ENCODE measurements around the gene IARS1.

Gene IARS1

DNA sequence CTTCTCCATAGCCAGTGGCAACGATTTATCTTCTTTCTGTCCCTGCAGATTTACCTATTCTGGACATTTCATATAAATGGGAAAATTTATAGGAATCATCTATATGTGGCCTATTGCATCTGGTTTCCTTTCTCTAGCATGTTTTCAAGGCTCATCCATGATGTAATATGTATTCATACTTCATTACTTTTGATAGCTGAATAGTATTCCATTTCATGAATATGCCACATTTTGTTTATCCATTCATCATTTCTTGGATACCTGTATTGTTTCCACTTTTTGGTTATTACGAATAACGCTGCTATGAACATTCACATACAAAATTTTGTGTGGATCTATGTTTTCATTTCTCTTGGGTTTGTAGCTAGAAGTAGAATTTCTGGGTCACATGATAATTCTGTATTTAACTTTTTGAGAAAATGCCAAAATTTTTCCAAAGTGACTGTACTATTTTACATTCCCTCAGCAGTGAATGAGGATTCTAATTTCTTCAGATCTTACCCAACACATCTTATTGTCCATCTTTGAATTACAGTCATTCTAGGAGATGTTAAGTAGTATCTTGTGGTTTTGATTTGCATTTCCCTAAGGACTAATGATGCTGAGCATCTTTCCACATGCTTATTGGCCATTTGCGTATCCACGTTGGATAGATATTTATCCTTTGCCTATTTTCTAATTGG, 3.6 kb downstream of the IARS1 start:
- TF ChIP-seq, protein P1, sequence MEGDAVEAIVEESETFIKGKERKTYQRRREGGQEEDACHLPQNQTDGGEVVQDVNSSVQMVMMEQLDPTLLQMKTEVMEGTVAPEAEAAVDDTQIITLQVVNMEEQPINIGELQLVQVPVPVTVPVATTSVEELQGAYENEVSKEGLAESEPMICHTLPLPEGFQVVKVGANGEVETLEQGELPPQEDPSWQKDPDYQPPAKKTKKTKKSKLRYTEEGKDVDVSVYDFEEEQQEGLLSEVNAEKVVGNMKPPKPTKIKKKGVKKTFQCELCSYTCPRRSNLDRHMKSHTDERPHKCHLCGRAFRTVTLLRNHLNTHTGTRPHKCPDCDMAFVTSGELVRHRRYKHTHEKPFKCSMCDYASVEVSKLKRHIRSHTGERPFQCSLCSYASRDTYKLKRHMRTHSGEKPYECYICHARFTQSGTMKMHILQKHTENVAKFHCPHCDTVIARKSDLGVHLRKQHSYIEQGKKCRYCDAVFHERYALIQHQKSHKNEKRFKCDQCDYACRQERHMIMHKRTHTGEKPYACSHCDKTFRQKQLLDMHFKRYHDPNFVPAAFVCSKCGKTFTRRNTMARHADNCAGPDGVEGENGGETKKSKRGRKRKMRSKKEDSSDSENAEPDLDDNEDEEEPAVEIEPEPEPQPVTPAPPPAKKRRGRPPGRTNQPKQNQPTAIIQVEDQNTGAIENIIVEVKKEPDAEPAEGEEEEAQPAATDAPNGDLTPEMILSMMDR (IDR thresholded peaks at IDR 0.05; ENCODE audit: low read depth, low read length), result no peak
- H3K4me3 ChIP-seq (ENCODE audit: low read depth, low read length), result no peak overlapping the region

DNA sequence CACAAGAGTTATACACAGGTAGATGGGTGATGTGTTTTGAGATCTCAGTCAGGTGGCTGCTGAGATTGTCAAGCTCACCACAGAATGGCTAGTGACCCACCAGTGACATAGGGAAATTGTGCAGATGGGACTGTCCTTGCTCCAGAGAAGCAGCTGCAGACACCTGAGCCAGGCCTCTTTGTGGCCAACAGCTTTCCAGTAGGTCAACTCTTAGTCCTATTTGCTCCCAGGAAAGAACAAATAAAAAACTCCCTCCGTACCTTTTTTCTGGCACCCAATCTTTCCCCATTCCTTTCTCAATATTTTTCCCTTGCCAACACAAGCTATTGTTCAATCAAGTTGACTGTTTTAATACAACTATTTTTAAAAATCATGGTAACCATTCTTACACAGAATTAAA, 14.2 kb downstream of the IARS1 start:
- TF ChIP-seq, protein P1 (IDR thresholded peaks at IDR 0.05; ENCODE audit: low read depth, low read length), result no peak
- H3K4me3 ChIP-seq (ENCODE audit: low read depth, low read length), result no peak overlapping the region

DNA sequence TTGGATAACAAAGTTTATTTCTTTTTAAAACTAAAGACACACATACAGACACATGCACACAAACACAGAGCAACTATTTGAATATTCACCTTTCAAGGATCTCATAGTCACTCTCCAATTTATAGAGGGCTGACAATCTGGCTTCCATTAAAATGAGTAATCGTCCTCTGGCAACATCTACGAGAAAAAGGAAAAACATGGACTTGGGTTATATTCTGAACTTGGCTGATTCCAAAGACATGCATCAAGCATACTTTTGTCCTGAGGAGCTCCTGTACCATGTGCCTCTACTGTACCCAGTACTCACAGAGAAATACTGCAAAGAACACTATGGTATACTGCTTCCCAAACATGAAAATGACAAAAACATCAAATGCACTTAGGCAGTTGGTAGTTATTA, 15.4 kb downstream of the IARS1 start:
- TF ChIP-seq, protein P1 (IDR thresholded peaks at IDR 0.05; ENCODE audit: low read depth, low read length), result no peak
- H3K4me3 ChIP-seq (ENCODE audit: low read depth, low read length), result no peak overlapping the region

DNA sequence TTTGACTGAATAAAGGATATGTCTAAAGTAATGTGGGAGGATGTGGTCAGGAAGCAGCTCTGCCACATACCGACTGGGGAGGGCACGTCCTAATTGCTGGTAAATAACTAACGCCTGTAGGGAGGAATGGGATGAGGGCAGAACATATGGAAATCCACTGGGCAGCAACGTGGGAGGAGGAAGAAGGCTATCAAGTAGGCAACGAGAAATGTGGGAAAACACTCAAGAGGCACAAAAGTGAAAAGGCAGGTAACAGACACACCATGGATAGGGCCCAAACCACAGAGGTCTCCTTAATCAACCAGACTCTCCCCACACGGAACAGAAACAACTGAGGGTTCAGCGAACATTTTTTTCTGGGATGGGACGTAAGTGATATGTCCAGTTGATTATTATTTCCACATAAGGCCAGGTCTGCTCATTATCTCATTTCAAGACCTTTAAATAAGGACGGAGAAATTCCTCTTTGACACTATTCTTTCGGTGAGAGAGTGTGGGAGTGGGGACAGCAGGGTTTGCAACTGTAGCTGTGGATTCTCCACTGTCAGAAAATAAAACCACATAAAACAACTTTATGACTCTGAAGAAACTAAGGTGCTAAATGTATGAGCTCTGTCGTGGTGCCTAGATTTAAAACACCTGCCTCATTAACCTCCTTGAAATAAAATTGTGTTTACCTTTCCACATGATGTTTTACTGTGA, 17.0 kb downstream of the IARS1 start:
- TF ChIP-seq, protein P1 (IDR thresholded peaks at IDR 0.05; ENCODE audit: low read depth, low read length), result no peak

DNA sequence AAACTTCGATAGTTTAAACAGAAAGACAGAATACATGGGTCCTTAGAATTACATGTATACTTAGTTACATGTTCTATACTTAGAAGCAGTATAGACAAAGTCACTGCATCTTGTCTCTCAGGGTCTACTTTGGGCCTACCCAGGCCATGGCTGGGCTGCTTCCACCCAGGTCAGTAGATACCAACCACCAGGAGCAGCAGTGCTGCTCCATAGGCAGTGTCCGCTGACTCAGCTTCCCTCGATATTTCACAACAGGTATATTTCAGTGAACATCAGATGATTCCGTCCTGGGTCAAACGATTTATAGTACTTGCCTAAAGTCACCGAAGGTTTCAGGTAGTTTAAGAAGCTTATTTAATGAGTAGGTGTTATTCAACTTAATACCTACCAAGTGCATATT, 18.0 kb downstream of the IARS1 start:
- TF ChIP-seq, protein P1 (IDR thresholded peaks at IDR 0.05; ENCODE audit: low read depth, low read length), result no peak
- no peak overlapping the region for H3K4me3 ChIP-seq (ENCODE audit: low read depth, low read length)

More for the DNA sequence above, 17.0 kb downstream of the IARS1 start:
- no peak overlapping the region for H3K4me3 ChIP-seq (ENCODE audit: low read depth, low read length)

- H3K4me3 ChIP-seq (ENCODE audit: low read depth, low read length), result no peak overlapping the region
- TF ChIP-seq, protein P1 (IDR thresholded peaks at IDR 0.05; ENCODE audit: low read depth, low read length), result no peak
Measured at GRCh38 chr9:92270511-92270910, 23.0 kb downstream of the IARS1 start.

GRCh38 chr9:92266486-92266885, 27.0 kb downstream of the IARS1 start:
- no peak overlapping the region for H3K4me3 ChIP-seq (ENCODE audit: low read depth, low read length)
- TF ChIP-seq, protein P1 (IDR thresholded peaks at IDR 0.05; ENCODE audit: low read depth, low read length), result no peak

Measured in WI38 (cell line).